ENCODE results near the gene ABCC12. TPM values are rescaled to one million over a fixed set of nuclear protein-coding genes. Genes with fewer than 3 reads are reported as not detected.

Gene ABCC12
- total and polyA plus RNA-seq, 7 experiments from 2014 or later: not detected

- intact Hi-C loops (cut with micrococcal nuclease): no loop called here
- ChIA-PET POLR2A (no interaction called here), CTCF (no interaction called here)
- DNase-seq (no peak), ATAC-seq (no peak)
- H3K27me3 ChIP-seq (ENCODE audit: control insufficient read depth in 2 of 2, insufficient read depth in 2 of 2, low read length in 2 of 2): no peaks in the 10 kb centered on the region
- Mint-ChIP-seq H3K36me3 (no peaks in the 10 kb centered on the region), H3K4me1 (peaks cover 0 to 2% (median 0%) of the 10 kb centered on the region in 7 donors), H3K27ac (no peak overlapping the region), H3K9me3 (peaks cover 0 to 6% (median 0%) of the 10 kb centered on the region in 11 donors), H3K27me3 (peaks cover 0 to 20% (median 9%) of the 10 kb centered on the region in 5 donors), H3K4me3 (no peak overlapping the region)
- H3K27ac ChIP-seq (ENCODE audit: low read depth, low read length): no peak overlapping the region
- no peaks in the 10 kb centered on the region for H3K9me3 ChIP-seq (ENCODE audit: control insufficient read depth in 2 of 3, low read length in 3 of 3)
- no peak overlapping the region for H3K4me3 ChIP-seq (ENCODE audit: low read length)
- no peaks in the 10 kb centered on the region for H3K4me1 ChIP-seq (ENCODE audit: control insufficient read depth in 2 of 2, insufficient read depth in 2 of 2, low read length in 2 of 2)
- H3K36me3 ChIP-seq (ENCODE audit: control insufficient read depth in 2 of 3, insufficient read depth in 3 of 3, low read length in 3 of 3): no peaks in the 10 kb centered on the region
Measured at GRCh38 chr16:48128769-48129168, 27.0 kb downstream of the ABCC12 start.

- H3K4me1 Mint-ChIP-seq: peaks cover 0 to 7% (median 0%) of the 10 kb centered on the region in 7 donors
- H3K4me3 Mint-ChIP-seq: no peak overlapping the region
- no peak overlapping the region for H3K27ac Mint-ChIP-seq
- no peaks in the 10 kb centered on the region for H3K36me3 ChIP-seq (ENCODE audit: control insufficient read depth in 2 of 3, insufficient read depth in 3 of 3, low read length in 3 of 3)
- no peak overlapping the region for H3K4me3 ChIP-seq (ENCODE audit: low read length)
- peaks cover 0 to 6% (median 0%) of the 10 kb centered on the region in 11 donors for H3K9me3 Mint-ChIP-seq
- no peaks in the 10 kb centered on the region for H3K27me3 ChIP-seq (ENCODE audit: control insufficient read depth in 2 of 2, insufficient read depth in 2 of 2, low read length in 2 of 2)
- H3K27me3 Mint-ChIP-seq: peaks cover 0 to 18% (median 9%) of the 10 kb centered on the region in 5 donors
- H3K9me3 ChIP-seq (ENCODE audit: control insufficient read depth in 2 of 3, low read length in 3 of 3): no peaks in the 10 kb centered on the region
- H3K27ac ChIP-seq (ENCODE audit: low read depth, low read length): no peak overlapping the region
- no peaks in the 10 kb centered on the region for H3K4me1 ChIP-seq (ENCODE audit: control insufficient read depth in 2 of 2, insufficient read depth in 2 of 2, low read length in 2 of 2)
- DNase-seq (no peak), ATAC-seq (no peak)
- no peaks in the 10 kb centered on the region for H3K36me3 Mint-ChIP-seq
- ChIA-PET CTCF (no interaction called here), POLR2A (no interaction called here)
- intact Hi-C loops (cut with micrococcal nuclease): no loop called here
Measured at GRCh38 chr16:48126801-48127644, 28.8 kb downstream of the ABCC12 start.

- peaks cover 0 to 6% (median 0%) of the 10 kb centered on the region in 11 donors for H3K9me3 Mint-ChIP-seq
- peaks cover 0 to 11% (median 9%) of the 10 kb centered on the region in 5 donors for H3K27me3 Mint-ChIP-seq
- ATAC-seq (no peak), DNase-seq (no peak)
- H3K4me1 Mint-ChIP-seq: peaks cover 0 to 7% (median 0%) of the 10 kb centered on the region in 7 donors
- no peaks in the 10 kb centered on the region for H3K9me3 ChIP-seq (ENCODE audit: control insufficient read depth in 2 of 3, low read length in 3 of 3)
- no peaks in the 10 kb centered on the region for H3K36me3 ChIP-seq (ENCODE audit: control insufficient read depth in 2 of 3, insufficient read depth in 3 of 3, low read length in 3 of 3)
- H3K27me3 ChIP-seq (ENCODE audit: control insufficient read depth in 2 of 2, insufficient read depth in 2 of 2, low read length in 2 of 2): no peaks in the 10 kb centered on the region
- ChIA-PET CTCF (interaction anchor here (0.5 kb wide), 1 partner anchor 34 kb away, joined by 3 read pairs; no protein-coding TSS in a partner anchor), POLR2A (no interaction called here)
- intact Hi-C loops (cut with micrococcal nuclease): no loop called here
- no peaks in the 10 kb centered on the region for H3K36me3 Mint-ChIP-seq
- H3K27ac Mint-ChIP-seq: no peak overlapping the region
- no peak overlapping the region for H3K4me3 Mint-ChIP-seq
- H3K4me3 ChIP-seq (ENCODE audit: low read length): no peak overlapping the region
- H3K4me1 ChIP-seq (ENCODE audit: control insufficient read depth in 2 of 2, insufficient read depth in 2 of 2, low read length in 2 of 2): no peaks in the 10 kb centered on the region
- no peak overlapping the region for H3K27ac ChIP-seq (ENCODE audit: low read depth, low read length)
Measured at GRCh38 chr16:48125888-48126287, 29.9 kb downstream of the ABCC12 start.

GRCh38 chr16:48124266-48124665 lies 31.5 kb downstream of the ABCC12 start:
- Mint-ChIP-seq H3K9me3 (peaks cover 0 to 6% (median 0%) of the 10 kb centered on the region in 11 donors), H3K27ac (no peak overlapping the region), H3K36me3 (no peaks in the 10 kb centered on the region), H3K4me3 (no peak overlapping the region), H3K27me3 (peaks cover 0 to 11% (median 7%) of the 10 kb centered on the region in 5 donors), H3K4me1 (peaks cover 0 to 7% (median 0%) of the 10 kb centered on the region in 7 donors)
- Histone ChIP-seq H3K27me3 (ENCODE audit: control insufficient read depth in 2 of 2, insufficient read depth in 2 of 2, low read length in 2 of 2) (no peaks in the 10 kb centered on the region), H3K4me1 (ENCODE audit: control insufficient read depth in 2 of 2, insufficient read depth in 2 of 2, low read length in 2 of 2) (no peaks in the 10 kb centered on the region), H3K27ac (ENCODE audit: low read depth, low read length) (no peak overlapping the region), H3K9me3 (ENCODE audit: control insufficient read depth in 2 of 3, low read length in 3 of 3) (no peaks in the 10 kb centered on the region), H3K4me3 (ENCODE audit: low read length) (no peak overlapping the region), H3K36me3 (ENCODE audit: control insufficient read depth in 2 of 3, insufficient read depth in 3 of 3, low read length in 3 of 3) (no peaks in the 10 kb centered on the region)
- no peak for ATAC-seq
- intact Hi-C loops (cut with micrococcal nuclease): no loop called here
- no peak for DNase-seq
- ChIA-PET CTCF (no interaction called here), POLR2A (no interaction called here)

GRCh38 chr16:48123104-48123788 lies 32.5 kb downstream of the ABCC12 start:
- H3K4me3 ChIP-seq (ENCODE audit: low read length): no peak overlapping the region
- H3K4me1 Mint-ChIP-seq: peaks cover 0 to 7% (median 0%) of the 10 kb centered on the region in 7 donors
- ChIA-PET CTCF (no interaction called here), POLR2A (no interaction called here)
- intact Hi-C loops (cut with micrococcal nuclease): no loop called here
- no peaks in the 10 kb centered on the region for H3K36me3 ChIP-seq (ENCODE audit: control insufficient read depth in 2 of 3, insufficient read depth in 3 of 3, low read length in 3 of 3)
- ATAC-seq: no peak
- H3K27ac ChIP-seq (ENCODE audit: low read depth, low read length): no peak overlapping the region
- H3K27me3 Mint-ChIP-seq: peaks cover 0 to 11% (median 0%) of the 10 kb centered on the region in 5 donors
- H3K27ac Mint-ChIP-seq: no peak overlapping the region
- H3K27me3 ChIP-seq (ENCODE audit: control insufficient read depth in 2 of 2, insufficient read depth in 2 of 2, low read length in 2 of 2): no peaks in the 10 kb centered on the region
- H3K36me3 Mint-ChIP-seq: no peaks in the 10 kb centered on the region
- H3K9me3 ChIP-seq (ENCODE audit: control insufficient read depth in 2 of 3, low read length in 3 of 3): no peaks in the 10 kb centered on the region
- H3K9me3 Mint-ChIP-seq: peaks cover 0 to 6% (median 0%) of the 10 kb centered on the region in 11 donors
- DNase-seq: peak in 1 of 9 donors; percentile 58
- H3K4me1 ChIP-seq (ENCODE audit: control insufficient read depth in 2 of 2, insufficient read depth in 2 of 2, low read length in 2 of 2): no peaks in the 10 kb centered on the region
- no peak overlapping the region for H3K4me3 Mint-ChIP-seq

- Histone ChIP-seq H3K4me1 (ENCODE audit: control insufficient read depth in 2 of 2, insufficient read depth in 2 of 2, low read length in 2 of 2) (no peaks in the 10 kb centered on the region), H3K27ac (ENCODE audit: low read depth, low read length) (no peak overlapping the region), H3K9me3 (ENCODE audit: control insufficient read depth in 2 of 3, low read length in 3 of 3) (no peaks in the 10 kb centered on the region), H3K36me3 (ENCODE audit: control insufficient read depth in 2 of 3, insufficient read depth in 3 of 3, low read length in 3 of 3) (no peaks in the 10 kb centered on the region), H3K4me3 (ENCODE audit: low read length) (no peak overlapping the region), H3K27me3 (ENCODE audit: control insufficient read depth in 2 of 2, insufficient read depth in 2 of 2, low read length in 2 of 2) (no peaks in the 10 kb centered on the region)
- no peak for DNase-seq
- Mint-ChIP-seq H3K36me3 (no peaks in the 10 kb centered on the region), H3K9me3 (peaks cover 0 to 6% (median 0%) of the 10 kb centered on the region in 11 donors), H3K4me3 (no peak overlapping the region), H3K4me1 (peaks cover 0 to 7% (median 0%) of the 10 kb centered on the region in 7 donors), H3K27ac (no peak overlapping the region), H3K27me3 (peaks cover 0 to 17% (median 3%) of the 10 kb centered on the region in 5 donors)
- ATAC-seq: no peak
- ChIA-PET POLR2A (no interaction called here), CTCF (no interaction called here)
- intact Hi-C loops (cut with micrococcal nuclease): no loop called here
Measured at GRCh38 chr16:48121276-48121675, 34.5 kb downstream of the ABCC12 start.
